Right lobe of liver (tissue), 4 donors: ENCODE data around the gene NAGS.
"Not testable (repeated sequence)": the region's sequence is repeated elsewhere in the genome, so short reads cannot be mapped to it uniquely, and the experiment has no call there.

ENCODE experiments used
- CTCF ChIP-seq, 4 donors: fragments of 200-600 bp in 3 of 4; fragments of 450-650 bp in 1 of 4; IDR thresholded peaks; one replicate each; pipeline versions ENCODE4 v1.5.1 to v1.8.0; 2016 to 2022; ENCODE audit warnings: antibody characterized with exemption in 4 of 4, mild to moderate bottlenecking in 2 of 4
- POLR2A ChIP-seq: fragments of 450-650 bp; IDR thresholded peaks from one replicate; pipeline ENCODE4 v1.6.1; 2017; ENCODE audit warnings: antibody characterized with exemption, mild to moderate bottlenecking
- donor health status: DM: no; HTN: no; CAD: no.
- donor health status: DM: no; HTN: no; CAD: no.
- donor health status: DM: no; HTN: yes; CAD: no.

DNA sequence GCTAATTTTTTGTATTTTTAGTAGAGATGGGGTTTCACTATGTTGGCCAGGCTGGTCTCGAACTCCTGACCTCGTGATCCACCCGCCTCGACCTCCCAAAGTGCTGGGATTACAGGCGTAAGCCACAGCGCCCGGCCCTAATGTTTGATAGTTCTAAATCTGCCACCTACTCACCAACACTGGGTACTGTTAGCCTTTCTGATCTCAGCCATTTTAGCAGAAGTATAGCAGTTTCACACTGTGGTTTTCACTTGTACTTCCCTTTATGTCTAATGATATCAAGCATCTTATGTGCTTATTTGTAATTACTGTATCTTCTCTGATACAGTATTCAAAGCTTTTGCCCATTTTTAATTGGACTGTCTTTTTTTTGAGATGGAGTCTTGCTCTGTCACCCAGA lies 42.5 kb downstream of the NAGS start:
- TF ChIP-seq CTCF (IDR thresholded peaks at IDR 0.05); POLR2A: not testable (repeated sequence)
